Measurements from ENCODE around the gene PPP1R12B.
A peak's percentile ranks its signal among the peaks of the same experiment; 100 is the strongest.
"Not testable (repeated sequence)": the region's sequence is repeated elsewhere in the genome, so short reads cannot be mapped to it uniquely, and the experiment has no call there.

DNA sequence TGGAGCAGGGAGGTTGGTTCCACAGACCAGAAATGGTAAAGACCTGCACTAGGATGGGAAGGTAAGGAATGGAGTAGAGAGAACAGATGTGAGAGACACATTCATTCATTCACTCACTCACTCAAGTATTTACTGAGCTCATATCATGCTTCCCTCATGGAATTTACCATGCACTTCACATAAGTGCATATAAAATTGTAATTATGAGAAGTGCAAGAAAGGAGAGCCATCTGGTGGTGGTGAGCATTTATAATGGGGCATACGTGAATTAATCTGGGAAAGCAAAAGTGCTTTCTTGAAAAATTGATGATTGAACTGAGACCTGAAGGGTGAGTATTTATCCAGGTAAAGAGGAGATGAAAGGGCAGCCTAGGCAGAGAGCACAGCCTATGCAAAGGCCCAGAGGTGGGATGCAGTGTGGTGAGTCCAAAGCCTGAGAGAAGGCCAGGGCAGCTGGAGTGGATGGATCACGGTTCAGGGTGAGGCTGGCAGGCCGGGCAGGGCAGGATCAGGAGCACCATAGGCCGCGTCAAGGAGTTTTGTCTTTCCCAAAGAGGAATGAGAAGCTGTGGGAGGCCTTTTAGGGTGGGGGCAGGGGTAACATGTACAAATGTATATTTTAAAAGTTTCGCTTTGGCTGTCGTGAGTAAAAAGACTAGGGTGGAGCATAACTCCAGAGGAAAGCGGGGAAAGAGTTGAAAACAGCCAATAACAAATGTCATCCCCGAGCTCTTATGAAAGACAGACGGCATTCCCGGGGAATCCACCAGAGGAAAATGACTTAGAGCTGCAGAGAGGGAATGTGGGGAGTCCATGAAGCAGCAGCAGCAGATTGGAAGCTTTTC lies 266.1 kb downstream of the PPP1R12B start:
- TF ChIP-seq EZH2phosphoT487 (IDR thresholded peaks at IDR 0.05; ENCODE audit: borderline replicate concordance, low read length) = not testable (repeated sequence)
- peak; percentile 42 for TF ChIP-seq CTCF (IDR thresholded peaks at IDR 0.05; ENCODE audit: low read depth, low read length, poor library complexity, severe bottlenecking)
